GM12892 (cell line): ENCODE results near the gene PPP2R5C.
"Not testable (repeated sequence)": the region's sequence is repeated elsewhere in the genome, so short reads cannot be mapped to it uniquely, and the experiment has no call there.

Experiments used
- DNase-seq: peaks from one replicate; pipeline ENCODE4 v3.0.0; 2011; ENCODE audit not compliant: insufficient read length
- FAIRE-seq: peaks from 2 replicates; lab custom pipeline; 2011; peaks lifted over from hg19 to GRCh38; lab: Jason Lieb, UNC
- POLR2A ChIP-seq: IDR thresholded peaks from 2 replicates; pipeline ENCODE4 v1.6.1; 2011; ENCODE audit warnings: low read depth, low read length, control low read depth
- POLR2AphosphoS5 ChIP-seq: IDR thresholded peaks from 2 replicates; pipeline ENCODE4 v1.6.1; 2011; ENCODE audit warnings: low read depth, low read length, control low read depth
- TAF1 ChIP-seq: IDR thresholded peaks from 2 replicates; pipeline ENCODE4 v1.6.1; 2011; ENCODE audit warnings: low read depth, mild to moderate bottlenecking, control low read depth, low read length, borderline replicate concordance

The PPP2R5C gene

DNA sequence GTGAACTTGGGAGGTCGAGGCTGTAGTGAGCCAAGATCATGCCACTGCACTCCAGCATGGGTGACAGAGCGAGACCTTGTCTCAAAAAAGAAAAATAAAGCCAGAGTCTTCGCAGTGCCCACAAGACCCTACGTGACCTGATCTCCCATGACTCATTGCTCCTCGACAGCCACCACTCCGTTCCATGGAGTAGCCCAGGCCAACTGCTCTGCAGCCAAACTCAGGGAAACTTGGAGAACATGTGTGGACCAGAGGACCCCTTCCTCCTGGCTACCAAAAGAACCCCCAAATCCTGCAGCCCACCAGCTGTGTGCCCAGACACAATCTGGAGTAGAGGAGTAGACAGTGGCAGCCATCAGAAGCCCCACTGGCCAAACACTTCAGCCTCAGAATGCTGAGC is 32.1 kb upstream of the PPP2R5C start:
- no peak for TF ChIP-seq TAF1
- no peak for TF ChIP-seq POLR2A
- TF ChIP-seq POLR2AphosphoS5, result no peak
- DNase-seq (no peak), FAIRE-seq (no peak)

DNA sequence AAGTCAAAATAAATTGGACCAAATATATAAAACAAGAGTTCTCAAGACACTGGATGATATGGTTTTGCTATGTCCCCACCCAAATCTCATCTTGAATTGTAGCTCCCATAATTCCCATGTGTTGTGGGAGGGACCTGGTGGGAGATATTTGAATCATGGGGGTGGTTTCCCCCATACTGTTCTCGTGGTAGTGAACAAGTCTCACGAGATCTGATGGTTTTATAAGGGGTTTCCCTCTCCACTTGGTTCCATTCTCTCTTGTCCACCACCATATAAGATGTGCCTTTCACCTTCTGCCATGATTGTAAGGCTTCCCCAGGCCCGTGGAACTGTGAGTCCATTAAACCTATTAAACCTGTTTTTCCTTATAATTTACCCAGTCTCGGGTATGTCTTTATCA is 31.4 kb upstream of the PPP2R5C start:
- DNase-seq, FAIRE-seq: not testable (repeated sequence)

DNA sequence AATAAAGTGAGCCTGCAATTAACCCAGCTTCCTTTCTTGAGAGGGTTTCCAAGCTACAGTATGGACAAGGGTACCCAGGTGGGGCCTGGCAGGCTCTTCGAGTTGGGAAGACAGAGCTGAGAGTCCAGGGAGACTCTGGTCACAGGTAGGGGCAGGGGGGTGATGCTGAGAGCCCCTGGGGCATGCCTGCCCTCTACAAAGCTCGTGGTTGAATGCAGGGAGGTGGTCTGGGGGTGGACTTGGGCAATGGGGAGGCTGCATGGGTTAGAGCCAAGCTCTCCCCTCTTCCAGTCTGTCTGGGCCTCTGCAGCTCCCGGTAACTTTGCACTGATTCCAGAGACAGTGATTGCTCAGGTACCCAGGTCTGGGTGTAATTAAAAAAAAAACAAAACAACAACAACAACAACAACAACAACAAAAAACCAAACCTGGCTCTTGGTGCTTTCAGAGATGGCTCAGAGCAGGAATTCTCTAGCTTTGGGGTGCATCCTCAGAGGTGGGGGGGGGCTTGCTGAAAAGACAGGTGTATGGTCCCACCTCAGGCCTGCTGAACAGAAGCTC is 30.8 kb upstream of the PPP2R5C start:
- FAIRE-seq (no peak), DNase-seq (no peak)
- TF ChIP-seq POLR2AphosphoS5 (no peak), POLR2A (no peak), TAF1 (no peak)

DNA sequence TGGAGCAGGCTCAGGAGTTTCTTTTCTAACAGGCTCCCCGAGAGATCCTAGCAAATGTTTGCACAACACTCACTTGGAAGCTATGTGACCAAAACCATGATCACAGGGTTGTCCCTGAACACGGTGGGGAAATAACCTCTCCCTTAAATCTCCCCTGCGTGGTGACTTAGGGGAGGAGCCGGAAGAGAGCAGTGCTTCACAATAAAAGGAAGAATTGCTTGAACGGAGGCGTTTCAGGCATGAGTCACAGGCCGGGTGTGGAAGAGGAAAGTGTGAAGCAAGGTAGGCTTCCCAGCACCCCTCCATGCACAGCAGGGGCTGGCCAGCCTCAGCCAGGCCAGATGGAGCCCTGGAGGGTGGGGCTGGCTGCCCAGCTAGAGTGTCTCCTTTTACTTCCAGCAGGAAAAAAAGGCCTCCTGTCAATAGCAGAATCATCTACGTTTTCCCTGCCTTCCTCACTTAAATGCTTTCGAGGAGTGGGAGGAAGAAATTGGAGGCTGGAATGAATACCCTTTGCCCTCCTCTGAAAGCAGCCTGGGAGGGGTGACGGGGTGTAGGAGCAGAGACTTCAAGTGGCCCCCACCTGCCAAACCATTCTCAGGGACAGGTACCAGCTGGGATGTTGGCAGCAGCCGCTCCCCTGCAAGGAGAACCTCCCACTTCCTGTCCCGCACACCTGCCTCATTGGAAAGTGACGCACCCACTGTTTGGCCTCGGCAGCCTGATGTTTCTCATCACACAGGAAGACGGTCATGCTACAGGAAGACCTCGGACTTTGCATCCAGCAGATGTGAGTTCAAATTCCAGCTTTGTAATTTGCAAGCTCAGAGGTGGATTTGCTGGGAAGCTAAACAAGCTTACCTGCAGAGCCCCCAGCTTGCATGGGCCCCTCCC is 30.1 kb upstream of the PPP2R5C start:
- TF ChIP-seq POLR2A, result no peak; the same call in 1 of the 2 replicates
- TF ChIP-seq POLR2AphosphoS5, result no peak
- TF ChIP-seq TAF1, result no peak
- peak; percentile 39 for DNase-seq
- peak; percentile 97 for FAIRE-seq

DNA sequence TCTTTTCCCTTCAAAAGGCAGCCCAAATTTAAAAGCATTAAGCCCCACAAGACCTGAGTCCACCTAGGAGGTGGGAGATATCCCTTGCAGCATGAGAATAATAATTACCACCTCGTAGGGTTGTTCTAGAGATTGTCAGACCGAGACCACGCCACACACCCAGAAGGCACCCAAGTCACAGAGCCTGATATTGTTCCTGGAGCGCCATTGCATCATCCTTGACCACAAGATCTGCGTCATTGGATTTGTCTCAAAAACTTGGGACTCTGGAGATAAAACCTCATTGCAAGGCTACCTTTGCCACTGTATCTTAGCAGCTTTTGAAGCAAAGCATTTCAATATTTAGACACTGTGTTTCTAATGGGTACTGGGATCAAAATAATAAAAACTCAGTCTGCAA is 29.4 kb upstream of the PPP2R5C start:
- TF ChIP-seq POLR2A (no peak), TAF1 (no peak), POLR2AphosphoS5 (no peak)
- FAIRE-seq (peak; percentile 65), DNase-seq (no peak)

GRCh38 chr14:101733211-101733610 is 28.3 kb upstream of the PPP2R5C start:
- TF ChIP-seq TAF1, result no peak
- no peak for TF ChIP-seq POLR2AphosphoS5
- no peak for TF ChIP-seq POLR2A
- no peak for DNase-seq
- FAIRE-seq, result no peak

- no peak for TF ChIP-seq TAF1
- TF ChIP-seq POLR2A, result no peak
- TF ChIP-seq POLR2AphosphoS5, result no peak
- FAIRE-seq (no peak), DNase-seq (no peak)
Observed at GRCh38 chr14:101734246-101734847, 27.2 kb upstream of the PPP2R5C start.

GRCh38 chr14:101735453-101735852 is 26.1 kb upstream of the PPP2R5C start:
- TF ChIP-seq POLR2A (no peak), POLR2AphosphoS5 (no peak), TAF1 (no peak)
- FAIRE-seq, result no peak
- DNase-seq, result no peak

DNA sequence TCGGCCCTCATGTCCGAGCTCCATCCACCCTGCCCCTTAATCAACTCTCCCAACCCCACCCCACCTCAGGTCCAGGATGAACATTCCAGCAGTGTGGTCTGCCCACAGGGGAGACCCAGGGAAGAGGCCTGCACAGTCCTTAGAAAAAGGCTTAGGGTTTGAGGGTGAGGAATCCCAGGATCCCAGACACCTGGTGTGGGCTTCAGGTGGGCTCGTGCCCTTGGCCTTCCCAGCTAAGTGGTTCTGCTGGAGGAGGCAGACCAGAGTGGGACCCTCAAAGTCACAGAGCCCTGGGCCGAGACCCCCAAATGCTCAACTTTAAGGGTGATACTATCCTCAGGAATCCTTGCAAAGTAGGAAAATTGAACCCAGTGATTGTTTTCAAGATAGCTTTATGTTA is 25.4 kb upstream of the PPP2R5C start:
- FAIRE-seq, result no peak
- TF ChIP-seq POLR2A, result no peak
- no peak for TF ChIP-seq POLR2AphosphoS5
- no peak for TF ChIP-seq TAF1
- DNase-seq, result no peak

GRCh38 chr14:101736585-101736984 is 24.9 kb upstream of the PPP2R5C start:
- no peak for FAIRE-seq
- DNase-seq, result no peak
- no peak for TF ChIP-seq POLR2AphosphoS5
- no peak for TF ChIP-seq POLR2A
- no peak for TF ChIP-seq TAF1

DNA sequence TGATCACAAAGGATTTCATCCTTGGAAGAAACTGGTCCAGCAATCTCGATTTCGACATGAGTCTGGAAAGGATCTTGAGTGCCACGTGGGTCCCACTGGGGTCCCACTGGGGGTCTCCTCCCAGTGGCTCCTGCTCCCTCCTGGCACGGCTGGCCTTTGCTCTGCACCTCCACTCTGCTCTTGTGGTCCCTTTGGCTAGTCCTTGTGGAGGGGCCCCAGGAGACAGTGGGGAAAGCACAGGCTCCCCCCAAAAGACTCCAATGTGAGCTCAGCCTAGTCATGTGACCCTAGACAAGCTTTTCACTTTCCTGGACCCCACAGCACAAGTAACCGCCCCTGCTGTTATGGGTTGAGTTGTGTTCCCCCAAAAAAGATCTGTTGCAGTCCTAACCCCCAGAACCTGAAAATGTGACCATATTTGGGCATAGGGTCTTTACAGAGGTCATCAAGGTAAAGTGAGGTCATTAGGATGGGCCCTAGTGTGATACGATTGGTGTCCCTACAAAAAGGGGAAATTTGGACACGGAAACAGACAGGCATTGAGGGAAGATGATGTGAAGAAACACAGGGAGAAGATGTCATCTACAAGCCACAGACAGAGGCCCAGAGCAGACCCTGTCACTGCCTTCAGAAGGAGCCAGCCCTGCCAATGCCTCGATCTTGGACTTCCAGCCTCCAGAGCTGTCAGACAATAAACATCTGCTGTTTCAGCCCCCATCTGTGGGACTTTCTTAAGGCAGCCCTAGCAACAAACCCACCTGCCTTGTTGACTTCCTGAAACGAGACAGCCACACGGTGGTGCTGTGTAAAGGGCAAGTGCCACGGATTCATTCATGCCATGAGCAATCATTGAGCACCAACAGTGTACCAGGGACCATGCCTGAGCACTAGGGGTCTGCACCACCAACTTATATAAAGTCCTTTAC is 23.8 kb upstream of the PPP2R5C start:
- FAIRE-seq, result peak; percentile 5
- DNase-seq, result no peak
- no peak for TF ChIP-seq POLR2AphosphoS5
- no peak for TF ChIP-seq POLR2A
- TF ChIP-seq TAF1, result no peak
